Colon (tissue), 2 donors: ENCODE measurements around the gene RCHY1.
"Not testable (repeated sequence)": the region's sequence is repeated elsewhere in the genome, so short reads cannot be mapped to it uniquely, and the experiment has no call there.

Experiments
- FAIRE-seq: peaks from 2 replicates; lab custom pipeline; 2012; peaks lifted over from hg19 to GRCh38; lab: Jason Lieb, UNC
- donor health status: control.
- donor health status: control.

RCHY1 gene

GRCh38 chr4:75514949-75515612 is 878 bp upstream of the RCHY1 start:
- no peak for FAIRE-seq

- FAIRE-seq = no peak
Measured at GRCh38 chr4:75513526-75514130, 575 bp downstream of the RCHY1 start.

DNA sequence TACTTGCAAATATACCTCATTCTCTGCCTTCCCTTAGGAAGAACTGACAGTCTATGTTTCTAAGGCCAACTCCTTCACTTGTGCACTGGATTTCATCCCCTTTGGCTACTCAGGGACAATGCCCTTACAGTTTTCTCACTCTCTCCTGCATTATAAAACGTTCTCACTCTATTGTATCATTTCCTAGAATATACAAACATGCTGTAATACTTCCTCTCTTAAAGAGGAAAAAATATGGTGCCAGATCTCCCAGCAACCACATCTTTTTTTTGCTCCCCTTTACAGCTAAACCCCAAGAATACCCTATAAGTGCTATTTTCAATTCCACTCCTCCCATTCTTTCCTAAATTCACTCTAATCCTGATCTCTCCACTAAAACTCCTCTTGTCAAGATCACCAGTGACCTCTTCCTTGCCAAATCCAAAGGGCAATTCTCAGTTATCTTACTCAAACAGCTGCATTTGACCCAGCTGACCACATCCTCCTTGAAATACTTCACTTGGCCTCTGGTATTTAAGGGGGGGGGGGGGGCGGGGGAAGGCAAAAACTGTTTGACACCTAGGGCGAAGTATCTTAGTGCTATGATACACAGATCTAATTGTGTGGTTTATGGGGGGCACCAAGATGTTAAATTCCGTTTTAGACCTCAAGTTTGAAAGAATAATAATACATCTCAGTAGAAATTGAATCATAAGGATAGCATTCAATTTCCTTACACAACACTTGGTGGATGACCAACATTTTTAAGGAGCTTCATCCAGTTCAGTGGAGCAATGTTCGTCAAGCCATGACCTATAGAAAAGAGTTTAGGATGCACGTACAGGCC is 1.6 kb downstream of the RCHY1 start:
- FAIRE-seq = no peak

GRCh38 chr4:75511841-75512240 is 2.4 kb downstream of the RCHY1 start:
- no peak for FAIRE-seq

- FAIRE-seq = not testable (repeated sequence)
Measured at GRCh38 chr4:75509592-75509991, 4.6 kb downstream of the RCHY1 start.

- FAIRE-seq = no peak
Measured at GRCh38 chr4:75505630-75506029, 8.6 kb downstream of the RCHY1 start.

DNA sequence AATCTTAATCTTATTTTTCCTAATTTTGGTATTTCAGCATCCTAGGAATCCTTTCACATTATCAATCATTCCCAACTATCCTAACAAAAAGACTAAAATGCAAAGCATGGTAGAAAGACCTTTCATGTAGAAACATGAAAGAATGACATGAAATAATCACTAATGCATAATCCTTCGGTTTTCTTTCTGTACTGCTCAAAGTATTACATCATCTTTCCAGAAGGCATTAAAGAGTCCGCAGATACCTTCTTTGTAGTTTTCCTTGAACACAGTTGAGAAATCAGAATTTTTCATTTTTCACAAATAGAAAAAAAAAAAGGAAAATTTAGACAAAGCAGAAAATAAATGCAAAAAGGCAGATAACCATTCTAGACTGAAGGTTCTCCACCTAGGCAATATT is 11.5 kb downstream of the RCHY1 start:
- FAIRE-seq = no peak

- FAIRE-seq = no peak
Measured at GRCh38 chr4:75499900-75500299, 14.3 kb downstream of the RCHY1 start.

GRCh38 chr4:75498041-75498440 is 16.2 kb downstream of the RCHY1 start:
- FAIRE-seq = no peak

GRCh38 chr4:75497133-75497532 is 17.1 kb downstream of the RCHY1 start:
- no peak for FAIRE-seq

- no peak for FAIRE-seq
Measured at GRCh38 chr4:75496406-75496805, 17.8 kb downstream of the RCHY1 start.

GRCh38 chr4:75495476-75495875 is 18.7 kb downstream of the RCHY1 start:
- no peak for FAIRE-seq

DNA sequence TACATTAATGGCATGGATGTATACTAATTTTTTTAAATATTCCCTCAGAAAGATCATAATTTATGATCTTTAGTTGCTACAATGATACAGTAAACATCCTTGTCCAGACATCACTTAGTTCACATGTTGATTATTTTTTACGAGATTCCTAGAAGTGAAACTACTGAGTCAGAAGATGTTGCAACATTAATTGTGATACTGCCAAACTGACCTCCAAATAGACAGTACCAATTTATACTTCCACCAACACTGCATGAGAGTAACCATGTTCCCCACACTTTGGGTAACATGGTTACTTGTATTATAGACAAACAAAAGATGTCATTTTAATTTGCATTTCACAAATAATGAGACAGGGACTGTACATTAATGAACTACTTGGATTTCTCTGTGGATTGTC is 19.6 kb downstream of the RCHY1 start:
- no peak for FAIRE-seq

GRCh38 chr4:75490155-75490554 is 24.0 kb downstream of the RCHY1 start:
- no peak for FAIRE-seq

GRCh38 chr4:75484190-75484589 is 30.0 kb downstream of the RCHY1 start:
- FAIRE-seq = no peak

DNA sequence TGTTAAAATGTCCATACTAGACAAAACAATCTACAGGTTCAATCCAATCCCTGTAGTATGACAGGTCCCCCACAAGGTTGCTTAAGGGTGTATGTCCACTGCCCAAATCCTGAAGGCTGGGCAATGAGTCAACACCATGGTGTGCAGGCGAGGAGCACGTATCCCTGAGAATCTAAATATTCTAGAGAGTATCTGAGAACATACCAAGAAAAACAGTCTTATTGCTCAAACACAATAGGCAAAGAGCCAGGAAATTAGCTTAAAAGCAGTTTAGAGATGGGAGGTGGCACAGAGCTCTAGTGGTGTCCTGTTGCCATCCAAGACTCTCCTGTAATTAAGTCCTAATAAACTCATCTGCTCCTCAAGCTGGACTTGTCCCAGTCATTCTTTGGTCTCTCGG is 37.0 kb downstream of the RCHY1 start:
- FAIRE-seq = no peak

GRCh38 chr4:75470738-75471137 is 43.5 kb downstream of the RCHY1 start:
- FAIRE-seq = no peak

DNA sequence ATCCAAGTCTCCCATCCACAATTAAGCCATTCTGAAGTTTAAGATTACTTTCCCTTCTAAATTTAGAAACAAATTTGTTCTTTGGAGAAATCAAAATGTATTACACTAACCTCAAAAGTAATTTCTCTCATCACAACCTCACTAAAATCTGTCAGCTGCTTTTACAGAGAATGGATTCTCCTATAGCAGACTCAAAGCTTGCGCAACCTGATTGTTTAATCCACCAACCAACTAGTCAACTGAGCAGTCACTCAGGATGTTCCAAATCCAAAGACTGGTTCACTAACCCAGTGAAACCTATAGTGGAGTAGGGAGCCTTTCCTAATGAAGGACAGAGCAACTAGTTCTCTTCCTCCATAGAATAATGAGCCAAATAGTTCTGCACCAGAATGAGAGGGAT is 44.3 kb downstream of the RCHY1 start:
- no peak for FAIRE-seq

DNA sequence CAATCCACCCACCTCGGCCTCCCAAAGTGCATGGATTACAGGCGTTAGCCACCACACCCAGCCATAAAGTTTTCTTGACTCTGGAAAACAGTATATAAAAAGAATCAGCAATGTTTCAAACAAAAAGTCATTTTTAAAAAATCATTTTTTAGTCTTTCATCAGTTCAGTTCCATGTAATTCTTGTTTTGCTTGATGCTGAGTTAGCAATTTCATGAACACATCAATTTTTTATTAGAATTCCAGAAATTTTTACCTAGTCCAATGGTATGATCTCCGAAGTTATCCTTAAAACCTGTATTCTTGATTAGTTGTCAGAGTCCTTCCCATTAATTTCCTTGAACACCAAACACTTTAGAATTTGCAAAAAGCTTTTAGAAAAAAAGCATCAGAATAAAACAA is 56.8 kb downstream of the RCHY1 start:
- FAIRE-seq = no peak

DNA sequence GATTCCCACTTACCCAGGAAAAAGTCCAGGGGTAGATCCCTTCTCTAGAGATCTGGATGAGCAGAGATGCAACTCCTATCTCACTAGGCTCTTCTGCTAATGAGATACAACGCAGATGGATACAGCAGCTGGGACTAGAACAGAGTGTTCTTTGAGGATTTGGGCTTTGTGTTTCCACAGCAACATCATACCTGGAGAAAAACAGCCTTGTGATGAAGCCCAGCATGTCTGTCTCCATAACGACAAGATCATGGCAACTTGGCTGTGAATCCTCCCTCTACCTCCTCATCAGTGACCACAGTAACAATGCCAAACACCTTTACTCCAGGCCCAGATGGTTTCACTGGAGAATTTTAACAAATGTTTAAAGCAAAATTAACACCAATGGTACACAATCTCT is 80.1 kb downstream of the RCHY1 start:
- FAIRE-seq = no peak

DNA sequence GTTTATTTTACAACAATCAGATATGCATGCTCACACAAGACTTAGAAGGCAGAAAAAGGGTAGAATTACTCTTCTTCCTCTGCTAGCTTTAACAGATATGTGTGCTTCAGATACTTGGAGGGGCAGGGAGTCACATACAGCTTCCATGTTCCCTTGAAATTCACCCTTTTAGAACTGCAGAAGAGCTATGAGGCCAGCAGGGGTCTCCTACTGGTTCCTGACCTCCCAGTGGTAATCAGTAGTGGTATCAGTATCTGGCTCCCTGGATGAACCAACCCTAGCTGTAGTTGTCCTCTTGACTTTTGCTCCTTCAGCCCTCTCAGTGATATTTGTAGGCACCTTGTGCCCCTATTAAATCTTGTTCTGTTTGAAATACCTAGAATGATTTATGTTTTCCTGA is 81.5 kb downstream of the RCHY1 start:
- FAIRE-seq = no peak

DNA sequence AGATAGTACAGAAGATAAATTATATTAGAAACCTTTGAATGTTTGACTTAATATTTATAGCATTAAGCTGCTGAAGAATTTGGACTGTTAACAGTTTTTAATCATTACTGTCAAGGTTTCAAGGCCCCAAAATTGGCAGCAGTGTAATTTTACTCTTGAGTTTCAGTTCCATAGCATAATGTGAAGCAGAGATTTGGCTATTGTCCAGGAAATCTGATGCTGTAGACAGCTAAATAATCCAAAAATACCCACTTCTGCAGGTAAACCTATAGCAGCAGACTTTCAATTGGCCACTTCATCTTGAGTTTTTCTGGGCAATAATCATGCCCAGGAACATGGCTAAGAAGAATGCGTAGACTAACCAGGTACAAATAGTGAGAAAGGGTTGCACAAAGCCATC is 85.0 kb downstream of the RCHY1 start:
- no peak for FAIRE-seq
